Measurements from ENCODE around the gene KRTAP10-10. TPM values are rescaled to one million over a fixed set of nuclear protein-coding genes. Genes with fewer than 3 reads are reported as not detected.

Gene KRTAP10-10
- total and polyA plus RNA-seq, 10 donors: not detected

- Histone ChIP-seq H3K27me3 (replicated peaks in 1 of 7) (peaks cover 0 to 27% (median 0%) of the 10 kb centered on the region in 7 donors), H3K9me3 (peaks cover 0 to 34% (median 30%) of the 10 kb centered on the region in 8 donors), H3K27ac (no peak overlapping the region), H3K36me3 (no peaks in the 10 kb centered on the region), H3K4me3 (no peak overlapping the region), H3K4me1 (no peaks in the 10 kb centered on the region)
- no peak for DNase-seq
- no peak for TF ChIP-seq CTCF (IDR thresholded peaks at IDR 0.05 in 8 of 11, conservative IDR thresholded peaks at IDR 0.05 in 3 of 11)
- no peak for TF ChIP-seq POLR2A (IDR thresholded peaks at IDR 0.05)
- no peak for TF ChIP-seq POLR2AphosphoS5 (IDR thresholded peaks at IDR 0.05)
- intact Hi-C loops (cut with DNase I; ENCODE audit: low total_unique reads): no loop called here
- 65 to 76% (median 75%) methylated on average over 8 of the region's 8 CpGs for WGBS, 5 donors
Observed at GRCh38 chr21:44647222-44647552, 10.0 kb downstream of the KRTAP10-10 start.

- Histone ChIP-seq H3K36me3 (no peaks in the 10 kb centered on the region), H3K4me1 (no peaks in the 10 kb centered on the region), H3K27ac (no peak overlapping the region), H3K4me3 (no peak overlapping the region), H3K9me3 (peaks cover 0 to 21% (median 19%) of the 10 kb centered on the region in 8 donors), H3K27me3 (replicated peaks in 1 of 7) (peaks cover 0 to 29% (median 0%) of the 10 kb centered on the region in 7 donors)
- no peak for DNase-seq
- WGBS, 5 donors: 74 to 78% (median 76%) methylated on average over 13 to 33 of the region's 33 CpGs
- no peak for TF ChIP-seq CTCF (IDR thresholded peaks at IDR 0.05 in 8 of 11, conservative IDR thresholded peaks at IDR 0.05 in 3 of 11)
- TF ChIP-seq POLR2A (IDR thresholded peaks at IDR 0.05): no peak
- TF ChIP-seq POLR2AphosphoS5 (IDR thresholded peaks at IDR 0.05): no peak
- intact Hi-C loops (cut with DNase I; ENCODE audit: low total_unique reads): no loop called here
Observed at GRCh38 chr21:44648557-44649311, 11.6 kb downstream of the KRTAP10-10 start.

GRCh38 chr21:44649521-44650100, 12.5 kb downstream of the KRTAP10-10 start:
- H3K4me3 ChIP-seq: no peak overlapping the region
- H3K9me3 ChIP-seq: peaks cover 0 to 12% (median 11%) of the 10 kb centered on the region in 8 donors
- H3K27me3 ChIP-seq (replicated peaks in 1 of 7): peaks cover 0 to 35% (median 0%) of the 10 kb centered on the region in 7 donors
- H3K36me3 ChIP-seq: no peaks in the 10 kb centered on the region
- intact Hi-C loops (cut with DNase I; ENCODE audit: low total_unique reads): no loop called here
- WGBS, 5 donors: 83 to 90% (median 88%) methylated on average over 14 to 18 of the region's 18 CpGs
- no peak overlapping the region for H3K27ac ChIP-seq
- TF ChIP-seq POLR2A (IDR thresholded peaks at IDR 0.05) (no peak), CTCF (IDR thresholded peaks at IDR 0.05 in 8 of 11, conservative IDR thresholded peaks at IDR 0.05 in 3 of 11) (no peak), POLR2AphosphoS5 (IDR thresholded peaks at IDR 0.05) (no peak)
- no peak for DNase-seq
- no peaks in the 10 kb centered on the region for H3K4me1 ChIP-seq

- Histone ChIP-seq H3K9me3 (peaks cover 0 to 5% (median 3%) of the 10 kb centered on the region in 8 donors), H3K4me1 (no peaks in the 10 kb centered on the region), H3K27me3 (replicated peaks in 1 of 7) (peaks cover 0 to 35% (median 0%) of the 10 kb centered on the region in 7 donors), H3K36me3 (no peaks in the 10 kb centered on the region), H3K27ac (no peak overlapping the region), H3K4me3 (no peak overlapping the region)
- 88 to 93% (median 91%) methylated on average over 20 of the region's 20 CpGs for WGBS, 5 donors
- intact Hi-C loops (cut with DNase I; ENCODE audit: low total_unique reads): no loop called here
- DNase-seq: no peak
- TF ChIP-seq POLR2AphosphoS5 (IDR thresholded peaks at IDR 0.05) (no peak), POLR2A (IDR thresholded peaks at IDR 0.05) (no peak)
Observed at GRCh38 chr21:44650265-44650972, 13.3 kb downstream of the KRTAP10-10 start.
